ENCODE results near the gene VANGL1.

The VANGL1 gene

GRCh38 chr1:115669886-115670285, 28.1 kb downstream of the VANGL1 start:
- no peak for DNase-seq

GRCh38 chr1:115670476-115671175, 28.9 kb downstream of the VANGL1 start:
- DNase-seq = no peak

- no peak for DNase-seq
Measured at GRCh38 chr1:115671176-115671934, 29.6 kb downstream of the VANGL1 start.

- DNase-seq = no peak
Measured at GRCh38 chr1:115672224-115673009, 30.6 kb downstream of the VANGL1 start.

- no peak for DNase-seq
Measured at GRCh38 chr1:115676498-115677181, 34.9 kb downstream of the VANGL1 start.

GRCh38 chr1:115677182-115677555, 35.4 kb downstream of the VANGL1 start:
- no peak for DNase-seq

GRCh38 chr1:115677565-115677964, 35.8 kb downstream of the VANGL1 start:
- no peak for DNase-seq

GRCh38 chr1:115678141-115678540, 36.4 kb downstream of the VANGL1 start:
- no peak for DNase-seq

- DNase-seq = no peak
Measured at GRCh38 chr1:115679141-115679611, 37.4 kb downstream of the VANGL1 start.

GRCh38 chr1:115680730-115681111, 39.0 kb downstream of the VANGL1 start:
- DNase-seq = no peak

GRCh38 chr1:115682792-115683191, 41.0 kb downstream of the VANGL1 start:
- no peak for DNase-seq

GRCh38 chr1:115685029-115685705, 43.4 kb downstream of the VANGL1 start:
- DNase-seq = no peak

- no peak for DNase-seq
Measured at GRCh38 chr1:115687744-115688143, 46.0 kb downstream of the VANGL1 start.

GRCh38 chr1:115690972-115691371, 49.2 kb downstream of the VANGL1 start:
- no peak for DNase-seq

- no peak for DNase-seq
Measured at GRCh38 chr1:115692224-115692623, 50.5 kb downstream of the VANGL1 start.

- no peak for DNase-seq
Measured at GRCh38 chr1:115694805-115695204, 53.0 kb downstream of the VANGL1 start.

GRCh38 chr1:115697619-115698018, 55.8 kb downstream of the VANGL1 start:
- DNase-seq = no peak

GRCh38 chr1:115701090-115701489, 59.3 kb downstream of the VANGL1 start:
- no peak for DNase-seq

- DNase-seq = no peak
Measured at GRCh38 chr1:115702959-115703358, 61.2 kb downstream of the VANGL1 start.

GRCh38 chr1:115705085-115705951, 63.5 kb downstream of the VANGL1 start:
- no peak for DNase-seq

- DNase-seq = no peak
Measured at GRCh38 chr1:115705963-115706362, 64.2 kb downstream of the VANGL1 start.

All from inflammatory macrophage treated with lipopolysaccharide for 4 hours (primary cell).